Adipocyte (in vitro differentiated cells): ENCODE data around the gene HDAC2.
"Not testable (repeated sequence)": the region's sequence is repeated elsewhere in the genome, so short reads cannot be mapped to it uniquely, and the experiment has no call there.

Source experiments
- DNase-seq: peaks from one replicate; pipeline ENCODE4 v3.0.0-alpha.2; 2015; ENCODE audit warnings: low read depth
- H3K27me3 ChIP-seq: replicated peaks from 2 replicates; pipeline ENCODE4 v1.7.0; 2013; ENCODE audit warnings: mild to moderate bottlenecking, low read length, moderate library complexity; ENCODE audit not compliant: control insufficient read depth, insufficient read depth
- H3K36me3 ChIP-seq: 2 replicates; pipeline ENCODE4 v1.7.0; 2013; ENCODE audit warnings: low read length, mild to moderate bottlenecking, moderate library complexity; ENCODE audit not compliant: control insufficient read depth, insufficient read depth, severe bottlenecking
- H3K4me1 ChIP-seq: 2 replicates; pipeline ENCODE4 v1.7.0; 2013; ENCODE audit warnings: mild to moderate bottlenecking, low read length, moderate library complexity; ENCODE audit not compliant: control insufficient read depth, insufficient read depth
- H3K4me3 ChIP-seq: 2 replicates; pipeline ENCODE4 v1.7.0; 2013; ENCODE audit warnings: mild to moderate bottlenecking, low read length, moderate library complexity
- H3K9ac ChIP-seq: 2 replicates; pipeline ENCODE4 v1.7.0; 2013; ENCODE audit warnings: mild to moderate bottlenecking, low read length, moderate library complexity
- H3K9me3 ChIP-seq: 2 replicates; pipeline ENCODE4 v1.7.0; 2013; ENCODE audit warnings: mild to moderate bottlenecking, low read length, moderate library complexity; ENCODE audit not compliant: control insufficient read depth

The HDAC2 gene

DNA sequence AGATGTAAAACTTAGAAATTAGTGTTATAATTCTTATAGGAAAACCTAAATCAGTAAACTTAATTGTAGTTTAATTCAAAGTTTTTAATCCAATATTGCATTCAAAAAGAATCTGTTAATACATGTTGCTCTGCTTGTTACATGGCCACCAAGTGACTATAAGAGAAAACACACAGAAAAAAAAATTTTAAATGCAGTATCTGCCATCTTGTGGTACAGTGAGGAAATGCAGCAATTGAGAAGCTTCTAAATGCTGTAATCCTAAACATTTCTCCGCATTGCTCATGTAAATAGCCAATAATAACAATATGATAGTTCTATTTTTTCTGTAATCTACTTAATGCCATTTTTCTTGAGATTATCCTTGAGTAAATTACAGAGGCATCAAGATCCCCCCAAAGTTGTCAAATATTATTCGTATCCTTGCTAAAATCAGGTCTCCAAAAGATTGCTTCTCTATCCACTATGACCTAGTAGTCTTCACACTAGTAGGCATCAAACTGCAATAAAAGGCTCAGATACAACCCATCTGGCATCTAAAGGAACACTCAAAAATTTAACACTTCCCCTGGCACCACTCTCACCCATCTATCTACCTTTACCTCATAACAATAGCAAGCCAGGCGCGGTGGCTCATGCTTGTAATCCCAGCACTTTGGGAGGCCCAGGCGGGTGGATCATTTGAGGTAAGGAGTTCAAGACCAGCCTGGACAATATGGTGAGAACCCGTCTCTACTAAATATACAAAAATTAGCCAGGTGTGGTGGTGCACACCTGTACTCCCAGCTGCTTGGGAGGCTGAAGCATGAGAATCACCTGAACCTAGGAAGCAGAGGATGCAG is 34.6 kb downstream of the HDAC2 start:
- H3K27me3 ChIP-seq: no peaks in the 10 kb centered on the region
- H3K4me3 ChIP-seq: no peak overlapping the region
- DNase-seq: peak; percentile 85
- H3K4me1 ChIP-seq: peaks cover 3% of the 10 kb centered on the region
- peaks cover under 1% of the 10 kb centered on the region for H3K9me3 ChIP-seq
- peaks cover 29% of the 10 kb centered on the region for H3K36me3 ChIP-seq
- H3K9ac ChIP-seq: no peak overlapping the region

DNA sequence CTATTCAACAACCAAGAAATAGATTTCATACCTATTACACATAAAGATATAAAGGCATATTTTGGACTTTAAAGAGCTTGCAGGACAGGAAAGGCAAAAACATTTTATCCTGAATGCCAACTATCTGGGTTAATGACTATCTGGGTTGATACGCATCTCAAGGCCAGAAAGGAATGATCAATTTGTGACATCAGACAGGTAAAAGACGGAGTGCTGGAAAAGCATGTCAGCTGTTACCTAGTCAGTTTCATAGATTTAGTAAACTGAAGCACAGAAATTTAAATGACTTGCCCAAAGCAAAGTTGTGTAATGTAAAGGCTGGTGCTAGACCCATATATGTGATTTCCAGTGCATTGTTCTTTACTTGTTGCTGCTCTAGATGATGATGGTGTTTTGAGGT is 36.8 kb downstream of the HDAC2 start:
- Histone ChIP-seq H3K9ac (no peak overlapping the region), H3K4me3 (no peak overlapping the region), H3K36me3 (peaks cover 9% of the 10 kb centered on the region), H3K27me3 (no peaks in the 10 kb centered on the region), H3K4me1 (peaks cover 3% of the 10 kb centered on the region), H3K9me3 (peaks cover 23% of the 10 kb centered on the region)
- no peak for DNase-seq

DNA sequence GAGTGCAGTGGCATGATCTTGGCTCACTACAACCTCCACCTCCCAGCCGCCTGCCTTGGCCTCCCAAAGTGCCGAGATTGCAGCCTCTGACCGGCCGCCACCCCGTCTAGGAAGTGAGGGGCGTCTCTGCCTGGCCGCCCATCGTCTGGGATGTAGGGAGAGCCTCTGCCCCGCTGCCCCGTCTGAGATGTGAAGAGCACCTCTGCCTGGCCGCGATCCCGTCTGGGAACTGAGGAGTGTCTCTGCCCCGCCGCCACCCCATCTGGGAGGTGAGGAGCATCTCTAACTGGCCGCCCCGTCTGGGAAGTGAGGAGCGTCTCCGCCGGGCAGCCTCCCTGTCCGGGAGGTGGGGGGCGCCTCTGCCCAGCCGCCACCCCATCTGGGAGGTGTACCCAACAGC is 39.0 kb downstream of the HDAC2 start:
- H3K4me1 ChIP-seq, H3K36me3 ChIP-seq, H3K4me3 ChIP-seq, H3K9ac ChIP-seq, DNase-seq, H3K27me3 ChIP-seq: not testable (repeated sequence)
- H3K9me3 ChIP-seq: peaks cover 36% of the 10 kb centered on the region

DNA sequence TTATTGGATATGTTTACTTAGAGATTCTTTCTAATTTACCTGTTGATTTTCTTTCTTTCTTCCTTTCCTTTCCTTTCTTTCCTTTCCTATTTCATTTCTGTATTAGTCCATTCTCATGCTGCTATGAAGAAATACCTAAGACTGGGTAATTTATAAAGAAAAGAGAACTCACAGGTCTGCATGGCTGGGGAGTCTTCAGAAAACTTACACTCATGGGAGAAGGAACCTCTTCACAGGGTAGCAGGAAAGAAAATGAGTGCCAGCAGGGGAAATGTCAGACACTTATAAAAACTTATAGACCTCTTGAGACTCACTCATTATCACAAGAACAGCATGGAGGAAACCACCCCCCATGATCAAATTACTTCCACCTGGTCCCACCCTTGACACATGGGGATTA is 40.8 kb downstream of the HDAC2 start:
- H3K27me3 ChIP-seq: no peaks in the 10 kb centered on the region
- H3K4me3 ChIP-seq: peak overlapping the region; percentile 37
- no peak overlapping the region for H3K9ac ChIP-seq
- DNase-seq: no peak
- H3K9me3 ChIP-seq: peaks cover 39% of the 10 kb centered on the region
- peaks cover 3% of the 10 kb centered on the region for H3K36me3 ChIP-seq
- H3K4me1 ChIP-seq: no peaks in the 10 kb centered on the region

DNA sequence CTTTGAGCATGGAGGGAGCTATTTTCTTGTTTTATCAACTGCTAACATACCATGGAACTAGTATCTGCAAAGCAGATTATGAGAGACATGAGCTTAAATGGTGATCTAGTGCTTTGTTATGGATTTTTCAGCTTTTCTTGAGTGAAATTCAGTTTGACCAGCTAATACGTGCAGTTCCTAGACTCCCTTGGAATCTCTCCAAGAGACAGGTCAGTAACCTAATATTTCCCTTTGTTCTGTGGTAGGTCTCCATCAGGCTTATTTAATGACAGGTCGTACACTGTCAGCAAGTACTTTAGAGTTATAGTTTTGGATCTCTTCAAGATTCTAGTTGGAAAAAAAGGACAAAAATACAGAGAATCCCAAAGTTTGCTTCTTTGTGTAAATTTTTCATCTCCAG is 43.9 kb downstream of the HDAC2 start:
- Histone ChIP-seq H3K9ac (no peak overlapping the region), H3K36me3 (no peaks in the 10 kb centered on the region), H3K9me3 (peaks cover 39% of the 10 kb centered on the region)

DNA sequence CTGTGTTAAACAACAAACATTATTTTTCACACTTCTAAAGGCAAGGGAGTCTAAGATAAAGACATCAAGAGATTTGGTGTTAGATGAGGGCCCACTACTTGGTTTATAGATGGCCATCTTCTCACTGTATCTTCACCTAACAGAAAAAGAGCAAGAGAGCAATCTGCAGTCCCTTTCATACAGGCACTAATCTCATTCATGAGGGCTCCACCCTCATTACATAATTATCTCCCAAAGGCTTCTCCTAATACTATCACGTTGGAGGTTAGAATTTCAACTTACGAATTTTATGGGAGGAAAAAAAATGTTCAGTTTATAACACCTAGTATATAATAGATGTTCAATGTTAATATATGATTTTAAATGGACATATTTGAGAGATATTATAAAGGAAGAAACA is 45.6 kb downstream of the HDAC2 start:
- H3K27me3 ChIP-seq: no peaks in the 10 kb centered on the region

More for the DNA sequence above, 43.9 kb downstream of the HDAC2 start:
- no peaks in the 10 kb centered on the region for H3K27me3 ChIP-seq
- H3K4me1 ChIP-seq: no peaks in the 10 kb centered on the region
- H3K4me3 ChIP-seq: no peak overlapping the region
- no peak for DNase-seq

DNA sequence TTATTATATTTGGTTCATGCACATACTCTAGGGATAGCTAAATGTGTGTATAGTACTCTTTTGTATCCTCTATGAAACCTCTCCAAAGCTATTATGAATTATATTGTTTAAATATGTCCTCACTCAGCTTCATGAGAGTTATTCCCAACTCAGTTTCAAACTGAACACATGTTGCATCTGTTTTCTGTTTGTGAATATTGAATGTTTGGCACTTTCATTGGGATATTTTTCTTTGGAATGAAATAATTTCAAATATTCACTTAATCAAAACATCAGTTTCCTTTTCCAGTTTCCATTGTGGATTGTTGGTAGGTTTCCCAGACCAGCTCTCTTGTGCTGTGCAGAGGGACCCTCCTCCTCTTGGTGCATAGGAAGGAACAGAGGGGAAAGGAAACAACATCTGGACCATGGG is 46.6 kb downstream of the HDAC2 start:
- Histone ChIP-seq H3K9me3 (peaks cover 18% of the 10 kb centered on the region), H3K36me3 (no peaks in the 10 kb centered on the region), H3K4me3 (no peak overlapping the region), H3K27me3 (no peaks in the 10 kb centered on the region), H3K9ac (no peak overlapping the region), H3K4me1 (no peaks in the 10 kb centered on the region)
- peak; percentile 46 for DNase-seq

More for the DNA sequence above, 45.6 kb downstream of the HDAC2 start:
- H3K9me3 ChIP-seq: peaks cover 29% of the 10 kb centered on the region
- no peak overlapping the region for H3K4me3 ChIP-seq
- no peak for DNase-seq
- no peaks in the 10 kb centered on the region for H3K36me3 ChIP-seq
- no peaks in the 10 kb centered on the region for H3K4me1 ChIP-seq
- H3K9ac ChIP-seq: no peak overlapping the region

DNA sequence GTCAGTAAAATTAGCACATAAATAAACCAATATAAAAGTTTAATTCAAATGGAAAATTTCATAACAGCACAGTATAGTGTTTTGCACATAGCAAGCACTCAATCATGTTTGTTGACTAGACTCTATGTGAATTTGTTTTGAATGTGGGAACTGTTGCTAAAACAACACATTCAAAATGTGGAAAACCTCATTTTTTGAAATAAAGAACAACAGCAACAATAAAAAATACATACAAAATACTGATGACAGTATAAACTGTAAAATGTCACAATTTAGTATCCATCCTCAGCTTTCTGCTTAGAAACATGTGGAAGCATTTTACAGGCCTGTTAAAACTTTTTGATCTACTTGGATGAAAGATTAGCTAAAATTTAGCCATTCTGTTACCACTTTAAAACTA is 47.4 kb downstream of the HDAC2 start:
- Histone ChIP-seq H3K4me3 (no peak overlapping the region), H3K4me1 (no peaks in the 10 kb centered on the region), H3K36me3 (no peaks in the 10 kb centered on the region), H3K27me3 (no peaks in the 10 kb centered on the region), H3K9me3 (peaks cover 11% of the 10 kb centered on the region), H3K9ac (no peak overlapping the region)
- no peak for DNase-seq

DNA sequence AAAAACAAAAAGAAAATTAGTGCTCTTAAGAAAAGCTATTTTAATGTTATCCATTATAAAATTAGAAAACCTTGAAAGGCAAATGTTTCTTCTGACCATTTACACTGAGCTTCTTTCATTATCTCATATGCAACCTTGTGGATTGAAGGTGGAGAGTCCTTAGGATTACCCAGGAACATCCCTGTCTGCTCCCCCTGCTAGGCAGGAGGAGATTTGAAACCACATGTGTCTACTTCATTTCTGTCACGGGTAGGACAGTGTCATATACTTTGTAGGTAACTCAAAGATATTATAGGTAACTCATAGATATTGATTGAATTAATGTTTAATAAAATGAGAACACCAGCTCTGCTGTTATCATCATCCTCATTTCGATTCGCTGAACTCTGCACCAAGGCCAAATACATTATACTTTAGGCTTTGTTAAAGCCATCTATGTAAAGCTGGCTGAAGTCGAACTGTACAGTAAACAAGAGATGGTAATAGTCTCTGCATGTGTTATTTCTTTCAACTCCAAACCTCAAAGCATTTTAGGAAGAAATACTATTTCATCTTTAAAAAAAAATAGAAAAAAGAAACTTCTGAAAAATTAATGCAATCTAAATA is 49.5 kb downstream of the HDAC2 start:
- H3K27me3 ChIP-seq: no peaks in the 10 kb centered on the region
- no peaks in the 10 kb centered on the region for H3K36me3 ChIP-seq
- H3K4me1 ChIP-seq: no peaks in the 10 kb centered on the region
- no peak overlapping the region for H3K4me3 ChIP-seq
- no peak overlapping the region for H3K9ac ChIP-seq
- DNase-seq: no peak
- H3K9me3 ChIP-seq: peaks cover 3% of the 10 kb centered on the region

DNA sequence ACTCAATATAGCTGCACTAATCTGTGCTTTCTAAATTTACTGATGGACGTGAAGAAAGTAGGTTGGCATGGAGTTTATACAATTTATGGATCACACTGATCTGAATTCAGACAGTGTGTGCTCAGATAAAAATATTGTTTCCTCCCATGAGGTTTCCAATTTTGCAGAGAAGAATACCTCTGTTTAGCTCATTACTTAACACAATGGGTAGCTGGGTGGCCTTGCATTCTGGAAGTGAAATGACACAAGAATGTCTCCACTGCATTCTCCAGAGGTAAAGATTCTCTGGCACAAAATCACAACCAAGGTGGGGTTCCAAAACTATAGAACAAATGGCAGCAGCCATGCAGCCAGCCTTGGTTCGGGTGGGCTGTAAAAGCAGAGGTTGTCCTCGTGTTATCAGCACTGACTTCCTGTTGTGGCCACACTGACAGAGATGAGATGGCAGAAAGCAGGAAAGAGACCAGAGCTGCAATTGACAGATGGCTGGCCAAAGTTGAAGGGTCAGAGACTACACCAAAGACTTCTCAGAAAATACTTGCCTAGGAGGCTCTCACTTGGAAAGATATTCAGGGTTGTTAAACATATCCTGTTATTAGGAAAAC is 50.2 kb downstream of the HDAC2 start:
- Histone ChIP-seq H3K9ac (no peak overlapping the region), H3K4me3 (no peak overlapping the region), H3K9me3 (no peaks in the 10 kb centered on the region), H3K36me3 (no peaks in the 10 kb centered on the region), H3K27me3 (no peaks in the 10 kb centered on the region), H3K4me1 (no peaks in the 10 kb centered on the region)
- no peak for DNase-seq

DNA sequence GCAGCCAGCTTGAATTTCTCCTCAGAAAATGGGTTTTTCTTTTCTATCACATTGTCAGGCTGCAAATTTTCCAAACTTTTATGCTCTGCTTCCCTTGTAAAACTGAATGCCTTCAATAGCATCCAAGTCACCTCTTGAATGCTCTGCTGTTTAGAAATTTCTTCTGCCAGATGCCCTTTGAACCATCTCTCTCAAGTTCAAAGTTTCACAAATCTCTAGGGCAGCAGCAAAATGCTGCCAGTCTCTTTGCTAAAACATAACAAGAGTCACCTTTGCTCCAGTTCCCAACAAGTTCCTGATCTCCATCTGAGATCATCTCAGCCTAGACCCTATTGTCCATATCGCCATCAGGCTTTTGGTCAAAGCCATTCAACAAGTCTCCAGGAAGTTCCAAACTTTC is 60.7 kb downstream of the HDAC2 start:
- H3K9ac ChIP-seq, H3K4me1 ChIP-seq, H3K36me3 ChIP-seq, DNase-seq, H3K4me3 ChIP-seq, H3K27me3 ChIP-seq, H3K9me3 ChIP-seq: not testable (repeated sequence)
